ENCODE data around the gene UGGT2.

DNA sequence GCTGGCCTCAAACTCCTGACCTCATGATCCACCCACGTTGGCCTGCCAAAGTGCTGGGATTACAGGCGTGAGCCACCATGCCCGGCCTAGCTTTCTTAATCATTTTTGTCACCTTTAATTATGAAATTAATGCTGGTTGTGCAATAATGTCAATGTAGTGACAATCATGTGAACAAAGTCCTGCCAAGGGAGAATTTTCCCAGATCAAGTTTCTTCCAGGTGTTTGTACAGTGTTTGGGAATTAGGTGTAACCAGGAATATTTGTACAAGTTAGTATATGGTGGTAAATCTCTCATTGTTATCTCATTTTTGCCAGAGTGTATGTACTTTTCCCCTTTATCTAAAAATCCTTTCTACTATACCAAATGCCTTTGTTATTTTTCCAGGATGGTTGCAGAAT, 171.1 kb downstream of the UGGT2 start:
- no peak for TF ChIP-seq ZFX (IDR thresholded peaks at IDR 0.05)
- TF ChIP-seq, protein P1, sequence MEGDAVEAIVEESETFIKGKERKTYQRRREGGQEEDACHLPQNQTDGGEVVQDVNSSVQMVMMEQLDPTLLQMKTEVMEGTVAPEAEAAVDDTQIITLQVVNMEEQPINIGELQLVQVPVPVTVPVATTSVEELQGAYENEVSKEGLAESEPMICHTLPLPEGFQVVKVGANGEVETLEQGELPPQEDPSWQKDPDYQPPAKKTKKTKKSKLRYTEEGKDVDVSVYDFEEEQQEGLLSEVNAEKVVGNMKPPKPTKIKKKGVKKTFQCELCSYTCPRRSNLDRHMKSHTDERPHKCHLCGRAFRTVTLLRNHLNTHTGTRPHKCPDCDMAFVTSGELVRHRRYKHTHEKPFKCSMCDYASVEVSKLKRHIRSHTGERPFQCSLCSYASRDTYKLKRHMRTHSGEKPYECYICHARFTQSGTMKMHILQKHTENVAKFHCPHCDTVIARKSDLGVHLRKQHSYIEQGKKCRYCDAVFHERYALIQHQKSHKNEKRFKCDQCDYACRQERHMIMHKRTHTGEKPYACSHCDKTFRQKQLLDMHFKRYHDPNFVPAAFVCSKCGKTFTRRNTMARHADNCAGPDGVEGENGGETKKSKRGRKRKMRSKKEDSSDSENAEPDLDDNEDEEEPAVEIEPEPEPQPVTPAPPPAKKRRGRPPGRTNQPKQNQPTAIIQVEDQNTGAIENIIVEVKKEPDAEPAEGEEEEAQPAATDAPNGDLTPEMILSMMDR (conservative IDR thresholded peaks at IDR 0.05) = no peak

Measured in C4-2B (cell line).